ENCODE results near the gene COL8A1. TPM values are rescaled to one million over a fixed set of nuclear protein-coding genes. Genes with fewer than 3 reads are reported as not detected.

The COL8A1 gene
- total RNA-seq, 1 experiment from 2014 or later, result 0.07 TPM

GRCh38 chr3:99686955-99687612 is 48.7 kb downstream of the COL8A1 start:
- TF ChIP-seq MAX (IDR thresholded peaks at IDR 0.05), result no peak
- no peak for TF ChIP-seq ATF3 (IDR thresholded peaks at IDR 0.05)
- TF ChIP-seq JUND (IDR thresholded peaks at IDR 0.05), result no peak
- no peak for TF ChIP-seq POLR2A (IDR thresholded peaks at IDR 0.05; ENCODE audit: borderline replicate concordance, extremely low read depth, insufficient read depth, insufficient read length)
- TF ChIP-seq RAD21 (IDR thresholded peaks at IDR 0.05; ENCODE audit: low read depth), result peak; percentile 67
- TF ChIP-seq CTCF (IDR thresholded peaks at IDR 0.05 in 2 of 3, conservative IDR thresholded peaks at IDR 0.05 in 1 of 3; ENCODE audit: borderline replicate concordance in 1 of 3, insufficient read depth in 1 of 3, low read depth in 2 of 3, low read length in 2 of 3), result peak; percentile 40 to 71 (median 70); a peak in 5 of 6 replicates
- 0 out of 2 replicates have a peak, but pooled peaks have one; percentile 17 for TF ChIP-seq CBX3 (IDR thresholded peaks at IDR 0.05; ENCODE audit: low read depth)
- Histone ChIP-seq H3K9ac (ENCODE audit: low read length) (no peak overlapping the region), H3K27me3 (ENCODE audit: insufficient read depth, low read length) (peaks cover 49% of the 10 kb centered on the region), H3K79me2 (ENCODE audit: insufficient read depth, low read length) (no peaks in the 10 kb centered on the region), H3K9me3 (ENCODE audit: control insufficient read depth in 1 of 2, insufficient read depth in 1 of 2, low read depth in 1 of 2, low read length in 2 of 2) (no peaks in the 10 kb centered on the region), H2AFZ (ENCODE audit: low read depth, low read length, poor library complexity, severe bottlenecking) (no peak overlapping the region), H3K4me2 (ENCODE audit: low read length) (no peak overlapping the region), H4K20me1 (ENCODE audit: insufficient read depth) (no peaks in the 10 kb centered on the region), H3K27ac (ENCODE audit: low read depth, low read length) (no peak overlapping the region), H3K4me3 (replicated peaks in 1 of 2; ENCODE audit: low read depth in 1 of 2, low read length in 2 of 2) (no peak overlapping the region), H3K4me1 (ENCODE audit: control insufficient read depth in 1 of 2, insufficient read depth in 2 of 2, low read length in 2 of 2) (no peaks in the 10 kb centered on the region), H3K9me2 (ENCODE audit: insufficient read depth) (no peaks in the 10 kb centered on the region), H3K36me3 (ENCODE audit: control insufficient read depth in 1 of 2, insufficient read depth in 2 of 2, low read length in 2 of 2) (no peaks in the 10 kb centered on the region)
- ChIA-PET RAD21 (ENCODE audit: low non-redundant PET in 1 of 2, low total read pairs in 2 of 2, uncharacterized antibody in 2 of 2, unreplicated experiment in 2 of 2) (no interaction called here), CTCF (interaction anchor here (0.7 to 1.8 kb wide), 8 partner anchors 8 to 189 kb away, joined by 3 to 11 read pairs (median 4); no protein-coding TSS in a partner anchor), POLR2A (interaction anchor here (0.6 kb wide), 1 partner anchor 13 kb away, joined by 3 read pairs; no protein-coding TSS in a partner anchor)
- ATAC-seq (peak; percentile 95), DNase-seq (ENCODE audit: low read depth, low spot score) (peak; percentile 51)
- intact Hi-C loops (cut with micrococcal nuclease), result loop anchor here (1.0 to 5.0 kb wide), 4 partner anchors 40 to 664 kb away; no protein-coding TSS in a partner anchor
- BruUV-seq (replicated peaks), result no TSS peak

Measured in HCT116 (cell line).